ENCODE measurements around the gene DMD.
"Not testable (repeated sequence)": the region's sequence is repeated elsewhere in the genome, so short reads cannot be mapped to it uniquely, and the experiment has no call there.

DNA sequence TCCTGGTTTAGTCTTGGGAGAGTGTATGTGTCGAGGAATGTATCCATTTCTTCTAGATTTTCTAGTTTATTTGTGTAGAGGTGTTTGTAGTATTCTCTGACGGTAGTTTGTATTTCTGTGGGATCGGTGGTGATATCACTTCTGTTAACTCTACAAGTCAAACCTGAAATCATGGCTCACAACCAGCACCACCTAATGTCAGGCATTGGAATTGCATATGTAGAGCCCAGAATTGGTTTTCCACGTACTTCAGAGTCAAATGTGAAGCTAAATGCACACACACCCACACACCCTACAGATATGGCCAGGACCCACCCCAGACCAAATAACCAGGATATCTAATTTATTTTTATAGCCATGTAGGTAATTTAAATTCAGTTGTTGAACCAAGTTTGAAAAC, 964.7 kb downstream of the DMD start:
- TF ChIP-seq, protein P1, sequence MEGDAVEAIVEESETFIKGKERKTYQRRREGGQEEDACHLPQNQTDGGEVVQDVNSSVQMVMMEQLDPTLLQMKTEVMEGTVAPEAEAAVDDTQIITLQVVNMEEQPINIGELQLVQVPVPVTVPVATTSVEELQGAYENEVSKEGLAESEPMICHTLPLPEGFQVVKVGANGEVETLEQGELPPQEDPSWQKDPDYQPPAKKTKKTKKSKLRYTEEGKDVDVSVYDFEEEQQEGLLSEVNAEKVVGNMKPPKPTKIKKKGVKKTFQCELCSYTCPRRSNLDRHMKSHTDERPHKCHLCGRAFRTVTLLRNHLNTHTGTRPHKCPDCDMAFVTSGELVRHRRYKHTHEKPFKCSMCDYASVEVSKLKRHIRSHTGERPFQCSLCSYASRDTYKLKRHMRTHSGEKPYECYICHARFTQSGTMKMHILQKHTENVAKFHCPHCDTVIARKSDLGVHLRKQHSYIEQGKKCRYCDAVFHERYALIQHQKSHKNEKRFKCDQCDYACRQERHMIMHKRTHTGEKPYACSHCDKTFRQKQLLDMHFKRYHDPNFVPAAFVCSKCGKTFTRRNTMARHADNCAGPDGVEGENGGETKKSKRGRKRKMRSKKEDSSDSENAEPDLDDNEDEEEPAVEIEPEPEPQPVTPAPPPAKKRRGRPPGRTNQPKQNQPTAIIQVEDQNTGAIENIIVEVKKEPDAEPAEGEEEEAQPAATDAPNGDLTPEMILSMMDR (IDR thresholded peaks at IDR 0.05; ENCODE audit: insufficient read depth, low read depth, low read length), result not testable (repeated sequence)
- not testable (repeated sequence) for TF ChIP-seq EZH2 (IDR thresholded peaks at IDR 0.05; ENCODE audit: insufficient read depth, low read length)

Measured in astrocyte (in vitro differentiated cells and primary cell).